HepG2 (cell line): Measurements from ENCODE around the gene IGFBP7. TPM values are rescaled to one million over a fixed set of nuclear protein-coding genes. Genes with fewer than 3 reads are reported as not detected.

ENCODE experiments used
- ATAC-seq: fragments of 200-7000 bp; cut with Tn5 transposase; 3 replicates; pipeline ENCODE4 v1.9.1; 2020; ENCODE audit warnings: mild to moderate bottlenecking, moderate library complexity
- BruUV-seq: library from RNA; stranded (reverse); fragments of 400-500 nt; replicated peaks from 2 replicates; lab custom pipeline; 2021; lab: Mats Ljungman, UMichigan
- CTCF ChIA-PET: fragments of 300-600 bp; formaldehyde crosslinking; extraction: SDS; loops from one replicate; lab custom pipeline; 2021; ENCODE audit warnings: low total read pairs, inconsistent platforms, low intra/inter-chr PET ratio; lab: Yijun Ruan, JAX
- POLR2A ChIA-PET: fragments of 350-600 bp; sonication (Branson Sonifier 250); formaldehyde crosslinking; loops from one replicate; lab custom pipeline; 2020; ENCODE audit warnings: antibody characterized with exemption, inconsistent platforms; lab: Yijun Ruan, JAX
- DNase-seq: peaks from one replicate; pipeline ENCODE4 v3.0.0-alpha.2; 2015; ENCODE audit warnings: low spot score
- FAIRE-seq: peaks from 3 replicates; lab custom pipeline; 2011; peaks lifted over from hg19 to GRCh38; lab: Jason Lieb, UNC
- H2AFZ ChIP-seq: one replicate; pipeline ENCODE4 v1.6.1; 2011; ENCODE audit warnings: low read length, inconsistent platforms
- H3K27ac ChIP-seq: fragments of 300-600 bp; 3 replicates; pipeline ENCODE4 v1.8.0; 2011; ENCODE audit warnings: mixed run types, mild to moderate bottlenecking, mixed read lengths, low read length, inconsistent platforms; ENCODE audit not compliant: insufficient read depth; ENCODE audit errors: extremely low read length
- H3K27me3 ChIP-seq, 2 experiments: fragments of 200-600 bp in 1 of 2; 2 replicates in 1 of 2; 3 replicates in 1 of 2; pipeline versions ENCODE4 v1.6.0 to v1.8.0; 2011; ENCODE audit warnings: low read length in 2 of 2, mild to moderate bottlenecking in 2 of 2, moderate library complexity in 2 of 2, inconsistent platforms in 1 of 2; ENCODE audit not compliant: insufficient read depth in 2 of 2, control insufficient read depth in 1 of 2
- H3K36me3 ChIP-seq, 2 experiments: fragments of 200-600 bp in 1 of 2; replicated peaks in 1 of 2; 2 replicates in 1 of 2; 3 replicates in 1 of 2; pipeline versions ENCODE4 v1.5.1 to v1.8.0; 2011; ENCODE audit warnings: low read length in 2 of 2, inconsistent platforms in 1 of 2; ENCODE audit not compliant: insufficient read depth in 2 of 2, control insufficient read depth in 1 of 2
- H3K4me1 ChIP-seq: 2 replicates; pipeline ENCODE4 v1.5.1; 2012; ENCODE audit warnings: low read length, inconsistent platforms; ENCODE audit not compliant: insufficient read depth
- H3K4me2 ChIP-seq: 2 replicates; pipeline ENCODE4 v1.6.0; 2011; ENCODE audit warnings: low read depth, low read length, inconsistent platforms
- H3K4me3 ChIP-seq, 3 experiments: fragments of 200-600 bp in 1 of 3; sonication (generic), shearing (Covaris generic) in 1 of 3; replicated peaks in 1 of 3; 2 replicates each; pipeline ENCODE4 v1.5.1; 2011 to 2016; ENCODE audit warnings: low read length in 3 of 3, inconsistent platforms in 2 of 3, low read depth in 2 of 3, mild to moderate bottlenecking in 2 of 3, control low read depth in 1 of 3, mixed read lengths in 1 of 3; ENCODE audit not compliant: insufficient read depth in 1 of 3
- H3K79me2 ChIP-seq: one replicate; pipeline ENCODE4 v1.6.1; 2011; ENCODE audit warnings: low read length, inconsistent platforms; ENCODE audit not compliant: insufficient read depth
- H3K9ac ChIP-seq: 2 replicates; pipeline ENCODE4 v1.6.0; 2011; ENCODE audit warnings: mild to moderate bottlenecking, low read depth, low read length, inconsistent platforms; ENCODE audit not compliant: insufficient read depth
- H3K9me3 ChIP-seq: 2 replicates; pipeline ENCODE4 v1.5.1; 2012; ENCODE audit warnings: mild to moderate bottlenecking, low read length
- H4K20me1 ChIP-seq: 2 replicates; pipeline ENCODE4 v1.6.0; 2011; ENCODE audit warnings: inconsistent platforms, mild to moderate bottlenecking, low read length, moderate library complexity; ENCODE audit not compliant: insufficient read depth
- HNRNPLL ChIP-seq: fragments of 200-400 bp; formaldehyde crosslinking; IDR thresholded peaks from 2 replicates; pipeline ENCODE4 v1.6.1; 2017; ENCODE audit warnings: mild to moderate bottlenecking, low read depth, low read length; ENCODE audit not compliant: poor library complexity, severe bottlenecking
- REPIN1 ChIP-seq: sonication (generic); formaldehyde crosslinking; IDR thresholded peaks from 2 replicates; pipeline ENCODE4 v1.8.0; 2022; ENCODE audit warnings: missing genetic modification reagents, low read depth, mild to moderate bottlenecking, borderline replicate concordance
- RFX3 ChIP-seq: IDR thresholded peaks from 2 replicates; pipeline ENCODE4 v1.6.1; 2016; ENCODE audit warnings: missing biosample characterization, missing genetic modification reagents
- RXRB ChIP-seq: IDR thresholded peaks from 2 replicates; pipeline ENCODE4 v1.6.1; 2016; ENCODE audit warnings: borderline replicate concordance, missing genetic modification reagents, missing compliant biosample characterization
- SIN3A ChIP-seq: IDR thresholded peaks from 2 replicates; pipeline ENCODE4 v1.6.1; 2011; ENCODE audit warnings: low read depth, mild to moderate bottlenecking, control low read depth, low read length, borderline replicate concordance
- ZSCAN9 ChIP-seq: IDR thresholded peaks from 2 replicates; pipeline ENCODE4 v1.6.1; 2016; ENCODE audit warnings: borderline replicate concordance
- WGBS: methylation state at CpG from one replicate; pipeline ENCODE4 v1.1.6; 2017; ENCODE audit warnings: low lambda C conversion rate; 5-methylcytosine and 5-hydroxymethylcytosine counted together
- in situ Hi-C: cut with HindIII; loops from 2 replicates; pipeline ENCODE4 v1.10.0; 2017; ENCODE audit warnings: low pct_unique_long_range_greater_than_20kb; ENCODE audit not compliant: extremely low pct_ligation_motif_present
- intact Hi-C: fragments of 100-400 bp; cut with micrococcal nuclease; formaldehyde crosslinking; loops from one replicate; pipeline ENCODE4 v1.10.0; 2022; ENCODE audit not compliant: unreplicated experiment
- polyA plus RNA-seq, 8 experiments: library from polyadenylated mRNA; depleted of rRNA in 3 of 8; stranded (reverse) in 7 of 8; unstranded in 1 of 8; fragments of >200 nt; fragmentation: Illumina TruSeq in 4 of 8; extraction: Trizol in 4 of 8; gene quantifications; 2 replicates each; pipeline versions ENCODE4 v1.2.1 to v1.2.3, GENCODE V29; 2011 to 2016; ENCODE audit warnings: low read depth in 4 of 8, missing spikeins in 1 of 8, mixed read lengths in 1 of 8; ENCODE audit not compliant: insufficient read depth in 1 of 8
- total RNA-seq, 5 experiments: library from RNA; depleted of rRNA; stranded (reverse); fragments of >200 nt; fragmentation: Illumina TruSeq; extraction: Trizol; gene quantifications; 2 replicates each; pipeline ENCODE4 v1.2.3, GENCODE V29; 2016; ENCODE audit warnings: low read depth in 1 of 5
- TF ChIP-seq, protein P1 (sequence below): sonication (generic); formaldehyde crosslinking; IDR thresholded peaks from 2 replicates; pipeline ENCODE4 v1.4.0; 2020; ENCODE audit warnings: missing genetic modification reagents, borderline replicate concordance
- TF ChIP-seq, protein P2 (sequence below): sonication (generic); formaldehyde crosslinking; IDR thresholded peaks from 2 replicates; pipeline ENCODE4 v1.8.0; 2022; ENCODE audit warnings: mild to moderate bottlenecking, missing genetic modification reagents, moderate library complexity
- TF ChIP-seq, protein P3 (sequence below): sonication (generic); formaldehyde crosslinking; IDR thresholded peaks from 2 replicates; pipeline ENCODE4 v1.5.1; 2020; ENCODE audit warnings: mild to moderate bottlenecking, missing genetic modification reagents, borderline replicate concordance
- TF ChIP-seq, protein P4 (sequence below): sonication (generic); formaldehyde crosslinking; IDR thresholded peaks from 2 replicates; pipeline ENCODE4 v1.5.1; 2020; ENCODE audit warnings: missing genetic modification reagents, mild to moderate bottlenecking, borderline replicate concordance
- TF ChIP-seq, protein P5 (sequence below): sonication (generic); formaldehyde crosslinking; IDR thresholded peaks from 2 replicates; pipeline ENCODE4 v1.4.0; 2020; ENCODE audit warnings: missing genetic modification reagents, borderline replicate concordance

The IGFBP7 gene
- total and polyA plus RNA-seq, 2 of the 13 experiments (the other 11 are each of a cell fraction or from before 2014, with no cell fraction given), result 1.1 to 1.3 TPM

DNA sequence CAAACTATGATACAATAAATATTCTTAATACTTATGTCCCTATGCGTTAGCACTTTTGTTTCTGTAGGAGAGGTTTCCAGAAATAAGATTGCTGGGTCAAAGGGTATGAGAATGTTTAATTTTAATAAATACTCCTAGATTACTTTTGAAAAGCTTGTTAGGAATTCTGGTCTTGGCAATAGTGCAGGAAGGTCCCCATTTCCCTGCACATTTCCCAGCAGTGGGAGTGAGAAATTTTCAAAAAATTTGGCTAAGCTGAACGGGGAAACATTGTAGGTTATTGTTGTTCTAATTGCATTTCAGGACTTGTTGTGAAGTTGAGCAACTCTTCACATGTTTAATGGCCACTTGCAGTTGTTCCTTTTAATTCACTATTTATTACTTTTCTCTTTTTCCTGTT is 27.1 kb downstream of the IGFBP7 start:
- BruUV-seq, result no TSS peak
- ATAC-seq (no peak), DNase-seq (no peak), FAIRE-seq (no peak)
- Histone ChIP-seq H3K27me3 (no peaks in the 10 kb centered on the region), H3K4me2 (no peak overlapping the region), H3K9me3 (no peaks in the 10 kb centered on the region), H3K36me3 (no peaks in the 10 kb centered on the region), H3K4me1 (peaks cover 37% of the 10 kb centered on the region), H3K9ac (no peak overlapping the region), H4K20me1 (no peaks in the 10 kb centered on the region), H3K4me3 (no peak overlapping the region), H2AFZ (no peak overlapping the region), H3K79me2 (no peaks in the 10 kb centered on the region), H3K27ac (no peak overlapping the region)
- in situ Hi-C loops (no loop called here), intact Hi-C loops (no loop called here)
- 13% methylated on average over 2 of the region's 2 CpGs for WGBS
- ChIA-PET POLR2A (no interaction called here), CTCF (no interaction called here)
- TF ChIP-seq HNRNPLL (no peak), RXRB (no peak), SIN3A (no peak), REPIN1 (CRISPR knock-in tag) (no peak), ZSCAN9 (CRISPR knock-in tag) (no peak), RFX3 (CRISPR knock-in tag) (no peak)
- TF ChIP-seq, protein P1, sequence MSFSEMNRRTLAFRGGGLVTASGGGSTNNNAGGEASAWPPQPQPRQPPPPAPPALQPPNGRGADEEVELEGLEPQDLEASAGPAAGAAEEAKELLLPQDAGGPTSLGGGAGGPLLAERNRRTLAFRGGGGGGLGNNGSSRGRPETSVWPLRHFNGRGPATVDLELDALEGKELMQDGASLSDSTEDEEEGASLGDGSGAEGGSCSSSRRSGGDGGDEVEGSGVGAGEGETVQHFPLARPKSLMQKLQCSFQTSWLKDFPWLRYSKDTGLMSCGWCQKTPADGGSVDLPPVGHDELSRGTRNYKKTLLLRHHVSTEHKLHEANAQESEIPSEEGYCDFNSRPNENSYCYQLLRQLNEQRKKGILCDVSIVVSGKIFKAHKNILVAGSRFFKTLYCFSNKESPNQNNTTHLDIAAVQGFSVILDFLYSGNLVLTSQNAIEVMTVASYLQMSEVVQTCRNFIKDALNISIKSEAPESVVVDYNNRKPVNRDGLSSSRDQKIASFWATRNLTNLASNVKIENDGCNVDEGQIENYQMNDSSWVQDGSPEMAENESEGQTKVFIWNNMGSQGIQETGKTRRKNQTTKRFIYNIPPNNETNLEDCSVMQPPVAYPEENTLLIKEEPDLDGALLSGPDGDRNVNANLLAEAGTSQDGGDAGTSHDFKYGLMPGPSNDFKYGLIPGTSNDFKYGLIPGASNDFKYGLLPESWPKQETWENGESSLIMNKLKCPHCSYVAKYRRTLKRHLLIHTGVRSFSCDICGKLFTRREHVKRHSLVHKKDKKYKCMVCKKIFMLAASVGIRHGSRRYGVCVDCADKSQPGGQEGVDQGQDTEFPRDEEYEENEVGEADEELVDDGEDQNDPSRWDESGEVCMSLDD, result no peak
- TF ChIP-seq, protein P2, sequence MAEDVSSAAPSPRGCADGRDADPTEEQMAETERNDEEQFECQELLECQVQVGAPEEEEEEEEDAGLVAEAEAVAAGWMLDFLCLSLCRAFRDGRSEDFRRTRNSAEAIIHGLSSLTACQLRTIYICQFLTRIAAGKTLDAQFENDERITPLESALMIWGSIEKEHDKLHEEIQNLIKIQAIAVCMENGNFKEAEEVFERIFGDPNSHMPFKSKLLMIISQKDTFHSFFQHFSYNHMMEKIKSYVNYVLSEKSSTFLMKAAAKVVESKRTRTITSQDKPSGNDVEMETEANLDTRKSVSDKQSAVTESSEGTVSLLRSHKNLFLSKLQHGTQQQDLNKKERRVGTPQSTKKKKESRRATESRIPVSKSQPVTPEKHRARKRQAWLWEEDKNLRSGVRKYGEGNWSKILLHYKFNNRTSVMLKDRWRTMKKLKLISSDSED (CRISPR knock-in tag), result no peak
- TF ChIP-seq, protein P3, sequence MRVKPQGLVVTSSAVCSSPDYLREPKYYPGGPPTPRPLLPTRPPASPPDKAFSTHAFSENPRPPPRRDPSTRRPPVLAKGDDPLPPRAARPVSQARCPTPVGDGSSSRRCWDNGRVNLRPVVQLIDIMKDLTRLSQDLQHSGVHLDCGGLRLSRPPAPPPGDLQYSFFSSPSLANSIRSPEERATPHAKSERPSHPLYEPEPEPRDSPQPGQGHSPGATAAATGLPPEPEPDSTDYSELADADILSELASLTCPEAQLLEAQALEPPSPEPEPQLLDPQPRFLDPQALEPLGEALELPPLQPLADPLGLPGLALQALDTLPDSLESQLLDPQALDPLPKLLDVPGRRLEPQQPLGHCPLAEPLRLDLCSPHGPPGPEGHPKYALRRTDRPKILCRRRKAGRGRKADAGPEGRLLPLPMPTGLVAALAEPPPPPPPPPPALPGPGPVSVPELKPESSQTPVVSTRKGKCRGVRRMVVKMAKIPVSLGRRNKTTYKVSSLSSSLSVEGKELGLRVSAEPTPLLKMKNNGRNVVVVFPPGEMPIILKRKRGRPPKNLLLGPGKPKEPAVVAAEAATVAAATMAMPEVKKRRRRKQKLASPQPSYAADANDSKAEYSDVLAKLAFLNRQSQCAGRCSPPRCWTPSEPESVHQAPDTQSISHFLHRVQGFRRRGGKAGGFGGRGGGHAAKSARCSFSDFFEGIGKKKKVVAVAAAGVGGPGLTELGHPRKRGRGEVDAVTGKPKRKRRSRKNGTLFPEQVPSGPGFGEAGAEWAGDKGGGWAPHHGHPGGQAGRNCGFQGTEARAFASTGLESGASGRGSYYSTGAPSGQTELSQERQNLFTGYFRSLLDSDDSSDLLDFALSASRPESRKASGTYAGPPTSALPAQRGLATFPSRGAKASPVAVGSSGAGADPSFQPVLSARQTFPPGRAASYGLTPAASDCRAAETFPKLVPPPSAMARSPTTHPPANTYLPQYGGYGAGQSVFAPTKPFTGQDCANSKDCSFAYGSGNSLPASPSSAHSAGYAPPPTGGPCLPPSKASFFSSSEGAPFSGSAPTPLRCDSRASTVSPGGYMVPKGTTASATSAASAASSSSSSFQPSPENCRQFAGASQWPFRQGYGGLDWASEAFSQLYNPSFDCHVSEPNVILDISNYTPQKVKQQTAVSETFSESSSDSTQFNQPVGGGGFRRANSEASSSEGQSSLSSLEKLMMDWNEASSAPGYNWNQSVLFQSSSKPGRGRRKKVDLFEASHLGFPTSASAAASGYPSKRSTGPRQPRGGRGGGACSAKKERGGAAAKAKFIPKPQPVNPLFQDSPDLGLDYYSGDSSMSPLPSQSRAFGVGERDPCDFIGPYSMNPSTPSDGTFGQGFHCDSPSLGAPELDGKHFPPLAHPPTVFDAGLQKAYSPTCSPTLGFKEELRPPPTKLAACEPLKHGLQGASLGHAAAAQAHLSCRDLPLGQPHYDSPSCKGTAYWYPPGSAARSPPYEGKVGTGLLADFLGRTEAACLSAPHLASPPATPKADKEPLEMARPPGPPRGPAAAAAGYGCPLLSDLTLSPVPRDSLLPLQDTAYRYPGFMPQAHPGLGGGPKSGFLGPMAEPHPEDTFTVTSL, result no peak
- TF ChIP-seq, protein P4, sequence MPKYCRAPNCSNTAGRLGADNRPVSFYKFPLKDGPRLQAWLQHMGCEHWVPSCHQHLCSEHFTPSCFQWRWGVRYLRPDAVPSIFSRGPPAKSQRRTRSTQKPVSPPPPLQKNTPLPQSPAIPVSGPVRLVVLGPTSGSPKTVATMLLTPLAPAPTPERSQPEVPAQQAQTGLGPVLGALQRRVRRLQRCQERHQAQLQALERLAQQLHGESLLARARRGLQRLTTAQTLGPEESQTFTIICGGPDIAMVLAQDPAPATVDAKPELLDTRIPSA, result no peak
- TF ChIP-seq, protein P5, sequence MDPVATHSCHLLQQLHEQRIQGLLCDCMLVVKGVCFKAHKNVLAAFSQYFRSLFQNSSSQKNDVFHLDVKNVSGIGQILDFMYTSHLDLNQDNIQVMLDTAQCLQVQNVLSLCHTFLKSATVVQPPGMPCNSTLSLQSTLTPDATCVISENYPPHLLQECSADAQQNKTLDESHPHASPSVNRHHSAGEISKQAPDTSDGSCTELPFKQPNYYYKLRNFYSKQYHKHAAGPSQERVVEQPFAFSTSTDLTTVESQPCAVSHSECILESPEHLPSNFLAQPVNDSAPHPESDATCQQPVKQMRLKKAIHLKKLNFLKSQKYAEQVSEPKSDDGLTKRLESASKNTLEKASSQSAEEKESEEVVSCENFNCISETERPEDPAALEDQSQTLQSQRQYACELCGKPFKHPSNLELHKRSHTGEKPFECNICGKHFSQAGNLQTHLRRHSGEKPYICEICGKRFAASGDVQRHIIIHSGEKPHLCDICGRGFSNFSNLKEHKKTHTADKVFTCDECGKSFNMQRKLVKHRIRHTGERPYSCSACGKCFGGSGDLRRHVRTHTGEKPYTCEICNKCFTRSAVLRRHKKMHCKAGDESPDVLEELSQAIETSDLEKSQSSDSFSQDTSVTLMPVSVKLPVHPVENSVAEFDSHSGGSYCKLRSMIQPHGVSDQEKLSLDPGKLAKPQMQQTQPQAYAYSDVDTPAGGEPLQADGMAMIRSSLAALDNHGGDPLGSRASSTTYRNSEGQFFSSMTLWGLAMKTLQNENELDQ, result no peak
